Embryonic facial prominence (tissue), 1 donor: ENCODE results near the gene CELF4.

Experiments
- DNase-seq: peaks from one replicate; pipeline ENCODE4 v3.0.0-alpha.2; 2016; ENCODE audit errors: extremely low spot score

CELF4 gene

DNA sequence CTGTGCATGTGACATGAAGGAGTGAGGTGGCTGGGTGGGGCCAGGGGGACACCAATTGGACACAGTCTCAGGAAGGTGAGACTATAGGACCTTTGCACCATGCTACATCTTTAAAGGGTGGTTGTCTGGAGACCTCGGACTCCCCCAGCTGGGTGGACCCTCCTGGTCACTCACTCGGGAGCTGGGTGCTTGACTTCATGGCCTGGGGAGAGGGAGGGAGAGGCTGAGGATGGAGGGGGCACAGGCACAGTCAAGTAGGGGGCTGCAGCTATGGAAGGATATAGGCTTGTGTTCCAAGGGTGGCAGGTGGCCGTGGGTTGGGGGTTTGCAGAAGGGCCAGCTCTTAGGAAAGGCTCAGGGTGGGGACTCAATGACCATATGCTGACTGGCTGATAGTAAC lies 7.1 kb upstream of the CELF4 start:
- DNase-seq = no peak

DNA sequence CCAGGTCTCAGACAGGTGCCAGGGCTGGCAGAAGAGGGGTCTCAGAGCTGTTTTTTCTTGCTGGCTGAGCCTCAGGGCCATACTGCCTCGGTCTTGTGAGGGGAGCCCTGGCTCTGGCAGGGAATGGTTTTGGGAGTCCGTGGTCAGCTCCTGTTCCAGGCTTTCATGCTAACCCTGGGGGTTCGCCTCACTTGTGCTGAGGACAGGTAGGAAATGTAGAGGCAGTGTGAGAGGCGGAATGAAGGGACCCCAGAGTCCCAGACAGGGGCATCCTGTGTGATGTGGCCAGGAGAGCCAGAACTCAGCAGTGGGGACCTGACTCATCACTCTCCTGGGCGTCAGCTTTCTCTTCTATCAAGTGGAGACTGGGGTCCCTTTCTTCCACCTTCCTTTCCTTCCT lies 5.7 kb upstream of the CELF4 start:
- no peak for DNase-seq

DNA sequence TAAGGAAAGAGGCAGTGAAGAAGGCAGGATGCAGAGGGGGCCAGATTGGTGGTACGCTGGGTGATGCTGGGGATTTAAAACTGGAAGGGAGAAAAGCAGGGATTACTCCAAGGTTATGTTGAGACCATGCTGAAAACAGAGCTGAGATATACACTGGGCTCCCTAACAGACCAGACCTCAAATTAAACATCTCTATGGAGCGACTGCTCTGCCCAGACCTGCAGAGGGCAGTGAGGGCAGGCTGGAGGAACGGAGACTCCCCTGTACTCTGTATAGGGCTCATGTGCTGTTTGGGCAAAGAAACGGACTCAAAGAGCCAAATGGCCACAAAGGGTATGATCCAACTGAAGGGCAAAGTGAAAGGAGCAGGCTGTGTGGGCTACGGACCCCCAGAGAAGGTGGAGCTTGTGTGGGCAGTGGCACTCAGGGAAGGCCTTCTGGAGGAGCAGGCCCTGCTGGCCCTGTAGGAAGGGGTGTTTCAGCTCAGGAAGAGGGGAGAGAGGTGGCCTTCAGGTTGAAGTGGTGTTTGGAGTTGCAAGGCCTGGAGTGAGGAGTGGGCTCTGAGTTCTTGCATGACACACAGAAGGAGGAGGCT lies 4.8 kb upstream of the CELF4 start:
- DNase-seq = no peak

DNA sequence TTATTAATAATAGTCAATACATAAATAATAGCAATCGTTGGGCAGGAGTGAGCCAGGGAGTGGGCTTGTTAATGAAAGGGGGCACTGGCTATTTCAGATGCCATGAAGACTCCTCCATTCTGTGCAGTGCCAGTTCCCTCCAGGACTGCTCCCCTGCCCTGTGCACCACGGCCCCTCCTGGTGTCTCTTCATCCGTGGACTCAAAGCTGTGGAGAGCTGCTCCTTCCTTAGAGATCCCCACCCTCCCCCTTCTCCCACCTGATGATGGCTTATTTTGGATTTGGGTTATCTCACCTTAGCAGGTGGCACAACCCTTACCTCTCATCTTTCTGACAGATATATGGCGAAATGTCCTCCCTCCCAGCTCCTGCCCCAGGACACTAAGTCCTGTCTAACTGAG lies 3.1 kb upstream of the CELF4 start:
- DNase-seq = no peak

DNA sequence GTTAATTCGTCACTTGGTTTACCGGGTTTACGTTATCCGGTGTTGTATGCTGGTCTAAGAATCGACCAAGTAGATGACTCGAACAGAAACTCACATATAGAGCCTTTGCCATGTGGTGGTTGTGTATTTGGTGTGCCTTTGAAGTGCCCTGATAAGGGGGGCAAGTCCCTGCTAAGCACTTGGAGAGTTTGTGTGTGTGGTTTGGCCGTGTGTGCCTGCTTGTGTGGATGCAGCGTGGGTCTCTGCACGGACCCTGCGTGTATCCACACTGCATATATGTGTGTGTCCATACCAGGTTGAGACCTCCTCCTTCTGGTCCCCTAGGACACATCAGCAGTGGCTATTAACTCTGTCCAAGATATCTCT lies 2.4 kb upstream of the CELF4 start:
- no peak for DNase-seq

DNA sequence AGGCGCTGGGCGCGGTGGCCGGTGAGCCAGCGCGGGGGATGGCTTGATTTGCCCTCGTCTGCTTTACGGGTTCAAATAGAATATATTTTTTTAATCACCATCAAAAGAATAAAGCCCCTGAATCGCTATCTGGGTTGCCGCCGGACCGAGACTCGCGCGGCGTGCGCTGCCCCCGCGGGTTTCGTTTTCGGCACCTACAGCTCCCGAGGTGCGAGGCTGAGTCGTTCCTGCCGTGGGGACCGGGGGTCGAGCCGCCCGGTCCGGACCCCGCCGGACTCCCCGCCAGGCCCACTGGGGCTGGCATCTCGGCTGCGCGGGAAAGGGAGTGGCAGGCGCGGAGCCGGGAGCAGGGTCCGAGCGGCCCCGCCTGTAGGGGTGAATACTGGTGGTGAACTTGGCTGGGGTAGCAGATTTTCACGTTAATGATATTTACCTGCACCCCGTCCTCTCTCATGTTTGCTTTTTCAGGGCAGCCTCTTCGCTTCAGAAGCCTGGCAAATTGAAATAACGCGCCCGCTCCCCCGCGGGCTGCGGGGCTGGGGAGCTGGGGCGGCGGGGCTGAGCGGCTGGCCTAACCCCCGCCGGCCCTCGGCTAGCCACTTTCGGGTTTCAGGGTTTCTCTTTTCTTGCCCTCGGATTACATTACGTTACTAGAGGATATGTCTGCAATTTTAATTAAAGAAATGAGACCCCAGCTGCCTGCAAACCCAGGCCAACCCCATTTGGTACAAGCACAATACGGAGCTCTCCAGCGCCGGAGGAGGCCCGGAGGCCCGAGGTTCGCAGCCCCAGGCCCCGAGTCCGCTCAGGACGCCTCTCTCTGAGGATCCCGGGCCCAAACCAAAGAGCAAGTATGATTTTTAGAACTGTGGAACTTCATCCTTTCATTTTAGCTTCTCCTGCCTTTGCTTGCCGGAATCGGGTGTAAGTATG lies 1.7 kb upstream of the CELF4 start:
- DNase-seq = no peak

DNA sequence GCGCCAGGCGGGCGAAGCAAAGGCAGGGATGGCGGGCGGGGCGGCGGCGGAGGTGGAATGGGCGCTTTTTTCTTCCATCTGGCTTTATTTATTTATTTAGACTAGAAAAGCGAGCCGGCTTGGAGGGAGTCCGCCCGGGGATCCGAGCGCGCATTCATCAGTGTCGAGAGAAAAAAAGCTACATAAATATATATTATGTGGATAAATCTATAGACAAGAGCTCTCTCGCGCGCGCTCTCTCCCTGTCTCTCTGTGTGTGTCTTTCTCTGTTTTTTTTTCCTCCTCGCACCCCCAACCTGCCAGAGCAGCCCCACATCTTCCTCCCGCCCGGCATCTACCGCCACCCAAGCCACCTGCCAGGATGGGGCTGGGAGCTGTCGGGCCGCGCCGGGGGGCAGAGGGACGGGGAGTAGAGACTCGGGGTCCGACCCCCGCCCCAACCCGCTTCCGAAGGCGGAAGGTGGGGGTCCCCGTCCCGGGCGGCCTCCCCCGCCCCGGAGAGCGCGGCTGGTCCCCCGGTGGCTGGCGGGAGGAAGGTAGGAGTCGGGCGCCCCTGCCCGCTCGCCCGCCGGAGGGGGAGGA lies 972 bp upstream of the CELF4 start:
- no peak for DNase-seq

DNA sequence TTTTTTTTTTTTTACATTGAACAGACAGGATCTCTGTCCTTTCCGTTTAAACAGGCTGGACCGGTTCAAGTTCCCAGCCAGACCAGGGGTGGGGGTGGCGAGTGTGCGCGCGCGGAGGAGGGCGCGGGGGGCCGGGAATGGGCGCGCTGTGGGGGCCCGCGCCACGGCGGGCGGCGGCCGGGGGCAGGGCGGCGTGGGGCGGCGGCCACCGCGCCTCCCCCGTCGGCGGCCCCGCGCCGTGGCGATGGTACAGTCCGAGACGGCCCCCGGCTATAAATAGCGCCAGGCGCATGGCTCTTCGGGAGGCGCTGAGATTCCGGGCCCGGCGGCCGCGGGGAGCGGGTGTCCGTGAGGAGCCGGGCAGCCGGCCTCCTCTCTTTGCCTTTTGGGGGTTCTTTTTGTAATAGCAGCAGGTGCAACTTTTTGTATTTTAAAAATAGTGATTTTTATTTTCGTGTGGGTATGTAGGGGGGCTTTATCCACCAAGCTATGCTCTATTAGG lies 430 bp upstream of the CELF4 start:
- no peak for DNase-seq

DNA sequence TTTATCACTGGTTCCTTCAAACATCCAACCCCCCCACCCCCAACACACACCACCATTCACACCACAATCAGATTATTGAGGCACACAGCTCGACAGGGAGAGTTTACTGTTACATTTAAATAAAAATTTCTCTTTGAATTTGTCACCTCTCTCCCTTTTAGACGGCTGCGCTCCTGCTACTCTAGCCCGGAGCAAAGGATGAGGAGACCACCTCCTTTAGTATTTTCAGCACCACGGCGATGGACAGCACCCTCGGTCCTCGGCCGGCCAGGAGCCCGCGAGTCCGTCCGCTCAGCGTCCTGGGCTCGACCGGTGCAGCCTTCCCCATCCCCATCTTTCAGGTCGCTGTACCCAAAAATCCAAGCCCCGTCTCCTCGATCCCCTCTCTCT lies 892 bp downstream of the CELF4 start:
- DNase-seq = peak; percentile 52

DNA sequence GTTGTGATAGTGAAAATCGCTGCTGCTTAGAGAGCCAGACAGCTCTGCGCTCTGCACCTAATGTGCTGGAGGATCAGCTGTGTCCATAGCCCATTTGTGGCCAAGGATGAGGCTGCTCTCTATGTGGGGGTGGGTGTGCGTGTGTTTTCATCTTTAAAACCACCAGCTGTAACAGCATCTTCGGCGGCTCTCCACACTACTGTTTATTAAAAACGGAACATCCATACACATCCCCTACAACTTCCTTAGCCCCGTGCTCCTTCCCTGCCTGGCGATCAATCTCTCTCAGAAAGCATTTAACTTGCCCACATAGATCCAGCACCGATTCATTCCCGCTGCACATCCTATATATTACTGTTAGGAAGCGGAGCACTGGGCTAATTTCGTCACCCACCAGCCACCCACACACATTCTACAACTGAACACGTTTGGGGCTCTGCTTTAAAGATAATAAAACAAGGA lies 1.6 kb downstream of the CELF4 start:
- DNase-seq = no peak

DNA sequence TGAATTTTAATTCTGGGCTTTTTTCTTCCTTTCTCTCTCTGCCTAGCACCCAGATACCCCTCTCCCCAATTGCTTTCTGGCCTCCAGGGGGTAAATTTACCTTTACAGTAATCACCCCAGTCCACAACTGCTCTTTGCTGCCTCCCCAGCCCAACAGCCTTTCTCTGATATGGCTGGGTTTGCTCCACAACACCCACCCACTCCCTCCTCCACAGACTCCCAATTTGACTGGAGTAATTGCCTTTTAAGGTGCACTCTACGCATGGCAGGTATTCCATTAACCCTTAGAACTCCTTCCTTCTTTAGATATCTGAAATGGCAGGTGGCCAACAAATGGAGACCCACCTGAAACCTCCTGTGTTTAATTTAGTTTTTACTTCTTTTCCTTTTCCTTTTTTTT lies 3.6 kb downstream of the CELF4 start:
- DNase-seq = no peak

DNA sequence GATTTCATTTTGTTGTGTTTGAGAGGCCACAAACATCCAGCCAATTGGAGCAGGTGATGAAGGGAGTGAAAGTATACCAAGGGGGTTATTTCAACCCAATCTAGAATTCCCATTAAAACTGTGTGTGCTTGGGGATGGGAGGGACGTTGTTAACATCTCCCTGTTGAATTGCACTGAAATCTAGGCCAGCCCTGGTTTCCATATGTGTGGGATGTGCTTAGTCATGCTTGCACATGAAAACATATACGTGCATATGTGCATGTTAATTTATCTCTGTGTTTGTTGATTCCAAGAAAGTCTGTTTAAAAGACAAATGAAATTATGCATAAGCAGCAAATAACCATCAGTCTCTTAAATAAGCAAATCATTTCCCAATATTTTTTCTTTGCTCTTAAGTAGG lies 5.6 kb downstream of the CELF4 start:
- DNase-seq = no peak

DNA sequence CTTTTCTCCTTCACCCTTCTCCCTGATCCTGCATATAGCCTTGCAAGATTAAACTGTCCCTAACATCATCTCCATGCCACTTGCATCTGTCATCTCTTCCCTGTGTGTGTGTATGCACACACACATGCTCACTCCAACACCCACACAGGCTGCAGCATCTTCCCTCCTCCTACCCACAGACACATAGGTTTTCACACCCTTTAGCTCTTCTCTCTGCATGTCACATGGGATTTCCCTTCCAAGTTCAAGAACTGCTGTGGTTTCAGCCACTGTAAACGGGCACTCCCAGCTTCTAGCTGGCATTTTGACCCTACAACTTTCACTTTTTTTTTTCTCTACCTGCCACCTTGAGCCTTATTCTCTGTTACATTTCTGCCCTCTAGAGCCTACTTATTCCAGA lies 6.4 kb downstream of the CELF4 start:
- DNase-seq = no peak

DNA sequence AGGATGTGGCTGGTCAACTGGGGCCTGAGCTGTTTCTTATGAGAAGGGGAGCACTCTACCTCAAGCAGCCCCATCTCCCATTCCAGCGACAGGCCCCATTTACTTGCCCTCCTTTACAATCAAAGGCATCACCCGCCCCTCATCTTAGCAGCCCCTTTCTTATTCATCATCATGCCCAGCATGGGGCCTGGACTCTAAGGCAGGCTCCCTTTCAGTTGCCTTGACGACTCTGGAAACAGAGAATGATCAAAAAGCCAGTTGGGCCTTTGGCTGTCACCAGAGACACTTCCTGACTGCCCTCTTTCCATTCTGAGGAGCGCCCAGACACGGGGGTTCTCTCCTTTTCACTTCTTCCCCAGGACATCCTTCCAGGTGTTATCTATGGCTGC lies 11.2 kb downstream of the CELF4 start:
- no peak for DNase-seq

DNA sequence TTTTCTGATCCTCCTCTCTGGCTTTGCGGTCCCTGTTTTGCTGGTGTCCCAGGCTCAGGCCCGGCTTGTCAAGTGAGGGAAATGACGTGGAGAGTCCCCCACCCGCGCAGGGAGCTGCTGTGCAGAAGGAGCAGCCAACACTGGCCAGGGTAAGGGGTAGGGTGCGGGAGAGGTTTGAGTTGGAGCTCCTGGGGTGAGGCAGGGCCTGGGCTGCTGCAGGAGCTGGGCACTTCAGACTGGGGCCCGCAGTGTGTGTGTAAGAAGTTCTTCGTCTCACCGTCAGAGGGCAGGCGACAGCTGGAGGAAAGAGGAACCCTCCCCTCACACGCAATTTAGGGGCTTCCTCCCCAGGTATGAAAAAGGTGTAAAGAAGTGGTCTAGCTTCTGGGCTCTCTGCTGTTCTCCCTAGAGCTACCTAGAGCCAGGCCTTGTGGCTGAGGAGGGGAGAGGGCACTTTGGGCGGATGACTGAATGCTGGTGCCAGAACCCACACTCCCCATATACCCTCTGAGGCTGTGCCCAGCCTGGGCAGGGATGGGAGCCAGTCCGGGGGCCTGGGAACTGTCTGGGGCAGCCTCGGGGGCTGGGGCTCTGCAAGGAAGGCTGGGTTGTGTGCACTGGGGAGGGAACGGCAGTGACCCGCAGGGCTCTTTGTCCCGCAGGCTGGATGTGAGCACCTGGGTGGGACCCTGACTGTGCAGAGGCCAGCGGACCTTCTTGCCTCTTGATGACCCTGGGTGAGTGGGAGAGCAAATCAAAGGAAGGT lies 11.8 kb downstream of the CELF4 start:
- DNase-seq = no peak

DNA sequence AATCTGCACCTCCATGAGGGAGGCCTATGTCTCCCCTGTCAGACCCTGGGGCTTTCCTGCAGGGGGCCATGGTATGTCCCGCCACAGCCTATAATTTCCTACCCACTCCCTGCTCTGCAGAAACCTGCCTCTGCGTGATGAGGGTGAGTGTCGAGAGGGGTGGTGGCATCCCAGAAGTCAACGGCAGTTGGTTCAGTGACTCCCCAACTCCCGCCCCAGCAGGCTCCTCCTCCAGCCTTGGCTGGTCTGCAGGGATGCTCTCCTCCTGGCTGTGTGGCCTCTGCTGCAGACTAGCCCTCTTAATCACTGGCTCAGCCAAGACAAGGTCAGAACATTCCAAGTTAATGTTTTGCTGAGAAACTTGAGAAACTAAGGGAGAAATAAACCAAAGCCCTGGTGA lies 13.3 kb downstream of the CELF4 start:
- no peak for DNase-seq

DNA sequence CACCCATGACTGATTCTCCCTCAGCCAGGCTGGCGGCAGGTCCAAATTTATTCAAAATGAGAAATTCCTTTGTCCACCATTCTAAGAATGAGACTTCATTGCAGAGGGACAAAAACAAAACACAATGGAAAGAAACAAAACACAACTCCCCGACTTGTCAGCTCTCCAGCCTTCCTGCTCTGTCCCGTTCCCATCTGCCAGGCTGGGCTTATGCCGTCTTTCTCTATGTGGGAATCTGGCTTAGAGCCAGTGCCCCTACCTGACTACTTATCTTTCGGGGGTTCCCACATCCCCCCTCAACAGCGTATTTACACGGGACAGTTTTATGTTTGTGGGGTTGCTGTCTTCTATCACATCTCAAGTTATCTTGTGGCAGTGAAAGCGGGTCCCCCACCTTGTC lies 13.8 kb downstream of the CELF4 start:
- DNase-seq = no peak

DNA sequence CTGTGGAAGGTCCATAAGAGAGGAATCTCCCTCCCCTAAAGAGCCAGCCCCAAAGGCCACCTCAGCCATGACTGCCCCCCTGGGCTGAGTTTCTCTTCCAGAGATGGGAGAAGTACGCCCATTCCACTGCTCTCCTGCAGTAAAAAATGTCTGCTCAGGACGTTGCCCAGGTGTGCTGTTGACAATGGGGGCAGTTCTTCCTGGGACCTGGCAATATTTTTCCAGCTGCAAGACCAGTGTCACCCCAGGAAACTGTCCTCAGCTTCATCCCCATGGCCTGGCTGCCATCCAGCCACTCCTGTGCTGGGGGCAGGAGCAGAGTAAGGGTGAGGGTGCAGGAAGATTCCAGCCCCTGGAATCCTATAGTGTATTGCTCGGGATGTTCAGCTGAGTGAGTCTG lies 14.3 kb downstream of the CELF4 start:
- DNase-seq = no peak

DNA sequence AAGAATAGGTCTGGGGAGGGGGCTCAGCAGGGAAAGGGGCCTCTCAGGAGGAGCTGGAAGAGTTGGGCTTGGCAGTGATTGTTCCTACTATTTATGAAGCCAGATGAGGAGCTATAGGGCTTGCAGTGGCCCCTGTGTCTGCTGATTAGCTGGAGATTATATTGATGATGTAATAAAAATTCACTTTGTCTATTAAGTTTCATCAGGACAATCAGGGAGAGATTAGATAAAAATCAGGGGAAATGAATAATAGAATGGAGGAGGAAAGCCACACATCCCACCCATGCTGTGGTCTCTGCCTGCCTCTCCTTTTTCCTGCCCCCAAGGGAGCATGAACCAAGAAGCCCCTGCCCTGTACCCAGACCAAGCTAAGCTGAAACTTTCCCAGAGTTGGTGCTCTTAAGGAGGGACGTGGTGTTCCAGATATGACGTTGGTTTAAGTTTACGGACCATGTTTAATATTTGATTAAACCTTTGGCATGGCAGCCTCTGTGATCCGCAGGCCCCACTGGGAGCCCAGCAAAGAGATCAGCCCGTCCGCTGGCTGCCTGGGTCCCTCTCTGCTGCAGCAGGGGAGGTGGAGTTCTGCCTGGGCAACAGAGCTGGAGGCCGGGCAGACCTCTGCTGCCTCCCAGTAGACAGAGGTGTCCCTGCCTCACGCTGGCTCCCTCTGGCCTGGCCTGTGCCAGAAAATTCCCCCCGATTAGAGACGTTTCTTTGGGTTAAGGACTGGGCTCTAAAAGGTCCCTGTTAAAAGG lies 15.3 kb downstream of the CELF4 start:
- DNase-seq = no peak

DNA sequence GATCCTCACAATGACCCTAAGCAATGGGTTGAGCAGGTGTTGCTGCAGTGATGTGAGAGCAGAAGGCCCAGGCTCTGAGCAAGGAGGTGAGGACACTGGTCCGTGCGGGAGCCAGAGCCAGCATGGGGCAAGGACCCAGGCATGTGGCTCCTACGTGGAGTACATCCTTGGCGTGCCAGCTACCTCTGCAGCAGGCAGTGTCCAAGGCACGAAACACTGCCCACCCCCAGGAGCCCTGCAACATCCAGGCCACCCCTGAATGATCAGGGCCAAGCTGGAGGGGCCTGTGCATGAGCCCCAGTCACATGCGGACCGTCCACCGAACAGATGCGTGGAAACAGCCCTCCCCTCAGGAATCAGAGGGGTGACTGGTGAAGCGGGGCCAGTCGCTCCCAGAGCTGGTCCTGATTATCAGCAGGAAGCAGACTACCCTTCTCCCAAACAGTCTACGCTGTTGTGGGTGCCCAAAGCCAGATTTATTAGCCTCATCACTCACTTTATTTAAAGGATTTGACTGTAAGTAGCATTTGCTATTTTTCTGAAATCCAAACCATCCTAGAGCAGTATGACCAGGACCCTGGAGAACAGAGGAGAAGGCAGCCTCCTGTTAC lies 16.8 kb downstream of the CELF4 start:
- no peak for DNase-seq

DNA sequence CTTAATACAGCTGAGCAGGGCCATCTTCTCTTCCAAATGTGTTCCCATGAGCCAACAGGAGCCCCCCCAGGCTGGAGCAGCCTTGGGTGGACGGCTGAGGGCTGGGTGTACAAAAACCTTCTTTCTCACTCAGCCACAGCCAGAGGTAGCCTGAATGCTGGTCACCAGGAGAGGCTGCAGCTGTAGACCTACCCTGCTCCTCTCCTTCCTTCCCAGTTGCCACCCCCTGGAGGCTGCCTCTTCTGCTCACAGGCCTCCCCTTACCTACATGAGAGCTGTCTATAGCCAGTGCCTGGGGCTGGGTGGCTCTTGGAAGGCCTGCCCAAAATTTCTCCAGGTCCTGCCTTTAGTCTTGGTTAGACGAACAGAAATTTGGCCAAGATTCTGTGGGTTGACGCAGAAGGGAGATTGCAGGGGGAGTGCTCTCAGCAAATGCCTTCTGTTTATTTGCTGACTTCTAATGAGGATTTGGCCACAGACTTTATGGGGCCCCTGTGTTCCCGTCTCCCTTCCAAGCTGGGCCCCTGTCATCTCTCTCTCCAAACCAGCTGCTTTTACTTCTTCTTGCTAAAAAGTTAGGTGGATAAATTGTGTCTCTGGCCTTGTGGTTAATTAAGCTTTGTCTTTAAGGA lies 18.3 kb downstream of the CELF4 start:
- DNase-seq = no peak
